Trophoblast cell (in vitro differentiated cells and primary cell): ENCODE data around the gene DNMT3A.

Source experiments
- DNase-seq, 2 donors: peaks; one replicate each; pipeline ENCODE4 v3.0.0-alpha.2; 2016
- H2AFZ ChIP-seq: 2 replicates; pipeline ENCODE4 v1.6.1; 2013; ENCODE audit warnings: low read length, moderate library complexity, mild to moderate bottlenecking; ENCODE audit not compliant: insufficient read depth, poor library complexity
- H2AK5ac ChIP-seq: 2 replicates; pipeline ENCODE4 v1.6.1; 2013; ENCODE audit warnings: mild to moderate bottlenecking, low read length
- H2BK120ac ChIP-seq: 2 replicates; pipeline ENCODE4 v1.6.1; 2013; ENCODE audit warnings: low read length, mild to moderate bottlenecking, moderate library complexity; ENCODE audit not compliant: insufficient read depth, poor library complexity
- H2BK12ac ChIP-seq: 2 replicates; pipeline ENCODE4 v1.6.1; 2013; ENCODE audit warnings: mild to moderate bottlenecking, low read length, moderate library complexity
- H2BK5ac ChIP-seq: 2 replicates; pipeline ENCODE4 v1.6.1; 2013; ENCODE audit warnings: low read length, low read depth, moderate library complexity, mild to moderate bottlenecking; ENCODE audit not compliant: poor library complexity
- H3K14ac ChIP-seq: 2 replicates; pipeline ENCODE4 v1.6.1; 2013; ENCODE audit warnings: mild to moderate bottlenecking, low read length
- H3K18ac ChIP-seq: 2 replicates; pipeline ENCODE4 v1.6.1; 2013; ENCODE audit warnings: mild to moderate bottlenecking, low read length
- H3K23ac ChIP-seq: 2 replicates; pipeline ENCODE4 v1.6.1; 2013; ENCODE audit warnings: low read length
- H3K27ac ChIP-seq: 2 replicates; pipeline ENCODE4 v1.5.1; 2013; ENCODE audit warnings: low read depth, mild to moderate bottlenecking, inconsistent platforms, low read length, moderate library complexity
- H3K27me3 ChIP-seq: 2 replicates; pipeline ENCODE4 v1.6.1; 2013; ENCODE audit warnings: inconsistent platforms, mild to moderate bottlenecking, low read length, moderate library complexity; ENCODE audit not compliant: insufficient read depth
- H3K36me3 ChIP-seq, 2 experiments: 1 replicate in 1 of 2; 2 replicates in 1 of 2; pipeline ENCODE4 v1.6.1; 2013; ENCODE audit warnings: low read length in 2 of 2, mild to moderate bottlenecking in 2 of 2, moderate library complexity in 1 of 2; ENCODE audit not compliant: insufficient read depth in 2 of 2, control insufficient read depth in 1 of 2
- H3K4ac ChIP-seq: 2 replicates; pipeline ENCODE4 v1.6.1; 2013; ENCODE audit warnings: low read depth, mild to moderate bottlenecking, low read length, moderate library complexity
- H3K4me1 ChIP-seq, 2 experiments: 1 replicate in 1 of 2; 2 replicates in 1 of 2; pipeline ENCODE4 v1.6.1; 2013; ENCODE audit warnings: low read length in 2 of 2, mild to moderate bottlenecking in 2 of 2, moderate library complexity in 1 of 2; ENCODE audit not compliant: insufficient read depth in 2 of 2, control insufficient read depth in 1 of 2
- H3K4me2 ChIP-seq: 2 replicates; pipeline ENCODE4 v1.6.1; 2013; ENCODE audit warnings: inconsistent platforms, mild to moderate bottlenecking, low read length, moderate library complexity
- H3K4me3 ChIP-seq: 2 replicates; pipeline ENCODE4 v1.5.1; 2013; ENCODE audit warnings: mild to moderate bottlenecking, low read depth, low read length, inconsistent platforms
- H3K79me1 ChIP-seq: one replicate; pipeline ENCODE4 v1.6.1; 2013; ENCODE audit warnings: low read length
- H3K79me2 ChIP-seq: 2 replicates; pipeline ENCODE4 v1.6.1; 2013; ENCODE audit warnings: low read length, mild to moderate bottlenecking; ENCODE audit not compliant: control insufficient read depth, insufficient read depth, poor library complexity
- H3K9ac ChIP-seq: 2 replicates; pipeline ENCODE4 v1.6.1; 2013; ENCODE audit warnings: mild to moderate bottlenecking, low read length
- H3K9me3 ChIP-seq: 2 replicates; pipeline ENCODE4 v1.6.1; 2013; ENCODE audit warnings: low read depth, mild to moderate bottlenecking, control low read depth, inconsistent platforms, low read length; ENCODE audit not compliant: insufficient read depth
- H4K12ac ChIP-seq: 2 replicates; pipeline ENCODE4 v1.6.1; 2013; ENCODE audit warnings: low read depth, mild to moderate bottlenecking, low read length, moderate library complexity
- H4K8ac ChIP-seq: 2 replicates; pipeline ENCODE4 v1.6.1; 2013; ENCODE audit warnings: low read depth, mild to moderate bottlenecking, low read length, moderate library complexity
- H4K91ac ChIP-seq: one replicate; pipeline ENCODE4 v1.6.1; 2013; ENCODE audit warnings: low read depth, mild to moderate bottlenecking, low read length, moderate library complexity
- WGBS: extraction: QIAGEN DNeasy Blood & Tissue Kit; methylation state at CpG from one replicate; pipeline ENCODE4 v1.1.7; 2013; ENCODE audit warnings: missing lambda C conversion rate; ENCODE audit not compliant: insufficient read length, insufficient coverage; ENCODE audit errors: extremely low coverage; 5-methylcytosine and 5-hydroxymethylcytosine counted together

The DNMT3A gene

DNA sequence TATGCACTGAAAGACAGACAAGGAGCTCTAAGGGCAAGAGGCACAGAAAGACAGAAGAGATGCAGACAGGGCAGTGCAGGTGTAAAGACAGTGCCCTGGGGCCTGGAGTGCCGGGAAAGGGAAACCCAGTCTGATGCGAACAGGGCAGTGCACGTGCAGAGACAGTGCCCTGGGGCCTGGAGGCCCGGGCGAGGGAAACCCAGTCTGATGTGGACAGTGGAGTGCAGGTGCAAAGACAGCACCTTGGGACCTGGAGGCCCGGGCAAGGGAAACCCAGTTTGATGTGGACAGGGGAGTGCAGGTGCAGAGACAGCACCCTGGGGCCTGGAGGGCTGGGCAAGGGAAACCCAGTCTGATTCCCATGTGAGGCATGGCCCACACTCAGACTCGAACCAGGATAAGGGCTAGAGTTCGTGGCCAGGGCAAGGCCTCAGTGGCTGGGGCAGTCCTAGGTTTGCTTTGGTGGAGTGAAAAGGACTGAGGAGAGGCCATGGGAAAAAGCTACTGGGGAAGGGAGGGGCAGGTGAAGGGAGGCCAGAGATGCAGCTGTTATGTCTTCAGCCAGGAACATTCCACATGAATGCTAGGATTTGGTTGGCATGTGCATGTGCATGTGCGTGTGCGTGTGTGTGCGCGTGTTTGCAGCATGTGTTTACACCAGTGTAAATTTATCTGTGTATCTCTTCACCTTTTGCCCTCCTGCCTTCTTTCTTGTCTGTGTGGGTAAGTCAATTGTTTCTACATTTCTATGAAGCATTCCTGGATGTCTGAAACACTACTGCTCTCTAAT is 39.1 kb upstream of the DNMT3A start:
- H3K9ac ChIP-seq: no peak overlapping the region
- H2BK12ac ChIP-seq: no peak overlapping the region
- no peak overlapping the region for H3K4me2 ChIP-seq
- no peak overlapping the region for H4K91ac ChIP-seq
- H3K23ac ChIP-seq: no peak overlapping the region
- H3K27me3 ChIP-seq: no peaks in the 10 kb centered on the region
- no peak overlapping the region for H3K18ac ChIP-seq
- no peak overlapping the region for H3K4me3 ChIP-seq
- H3K4ac ChIP-seq: no peak overlapping the region
- peak; percentile 46 to 55 for DNase-seq
- H2BK5ac ChIP-seq: no peak overlapping the region
- H3K14ac ChIP-seq: no peak overlapping the region
- no peak overlapping the region for H2AK5ac ChIP-seq
- no CpG with 5 or more reads among the region's 12 CpGs for WGBS
- no peak overlapping the region for H2AFZ ChIP-seq
- peaks cover 2% of the 10 kb centered on the region for H3K9me3 ChIP-seq
- peaks cover 3% of the 10 kb centered on the region for H3K79me1 ChIP-seq
- H4K12ac ChIP-seq: no peak overlapping the region
- H3K27ac ChIP-seq: no peak overlapping the region
- no peaks in the 10 kb centered on the region for H3K79me2 ChIP-seq
- H4K8ac ChIP-seq: no peak overlapping the region
- no peak overlapping the region for H2BK120ac ChIP-seq
- peaks cover 10 to 14% of the 10 kb centered on the region in 2 experiments for H3K4me1 ChIP-seq
- H3K36me3 ChIP-seq: no peaks in the 10 kb centered on the region

DNA sequence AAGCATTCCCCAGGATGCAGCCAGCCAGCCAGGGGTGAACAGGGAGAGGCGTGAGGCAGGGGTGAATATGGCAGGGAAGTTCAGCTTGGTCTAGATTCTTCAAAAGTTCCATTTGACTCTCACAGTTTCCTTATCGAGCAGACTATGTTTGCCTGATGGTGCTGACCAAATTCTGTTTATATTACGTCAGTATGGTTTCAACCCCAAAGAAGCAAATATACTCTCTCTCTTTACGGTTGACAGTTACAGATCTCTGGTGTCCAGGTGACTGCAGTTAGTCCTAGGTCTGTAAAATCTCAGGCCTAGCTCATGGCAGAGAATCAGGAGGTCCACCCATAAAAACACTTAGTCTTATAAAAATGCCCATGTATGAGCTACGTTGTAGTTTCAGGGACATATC is 38.3 kb upstream of the DNMT3A start:
- Histone ChIP-seq H2BK12ac (no peak overlapping the region), H4K91ac (no peak overlapping the region), H3K18ac (no peak overlapping the region), H4K12ac (no peak overlapping the region), H3K9ac (no peak overlapping the region), H3K14ac (no peak overlapping the region), H3K79me2 (no peaks in the 10 kb centered on the region), H3K36me3 (no peaks in the 10 kb centered on the region), H3K23ac (no peak overlapping the region), H3K4me1 (peaks cover 10 to 16% of the 10 kb centered on the region in 2 experiments), H4K8ac (no peak overlapping the region), H3K27ac (no peak overlapping the region), H3K4me3 (no peak overlapping the region), H3K9me3 (peaks cover 2% of the 10 kb centered on the region), H3K27me3 (no peaks in the 10 kb centered on the region), H2BK5ac (no peak overlapping the region), H3K4me2 (no peak overlapping the region), H2AK5ac (no peak overlapping the region), H2BK120ac (no peak overlapping the region), H3K79me1 (peaks cover 3% of the 10 kb centered on the region), H3K4ac (no peak overlapping the region), H2AFZ (no peak overlapping the region)
- no peak for DNase-seq
- no CpG with 5 or more reads among the region's 5 CpGs for WGBS

DNA sequence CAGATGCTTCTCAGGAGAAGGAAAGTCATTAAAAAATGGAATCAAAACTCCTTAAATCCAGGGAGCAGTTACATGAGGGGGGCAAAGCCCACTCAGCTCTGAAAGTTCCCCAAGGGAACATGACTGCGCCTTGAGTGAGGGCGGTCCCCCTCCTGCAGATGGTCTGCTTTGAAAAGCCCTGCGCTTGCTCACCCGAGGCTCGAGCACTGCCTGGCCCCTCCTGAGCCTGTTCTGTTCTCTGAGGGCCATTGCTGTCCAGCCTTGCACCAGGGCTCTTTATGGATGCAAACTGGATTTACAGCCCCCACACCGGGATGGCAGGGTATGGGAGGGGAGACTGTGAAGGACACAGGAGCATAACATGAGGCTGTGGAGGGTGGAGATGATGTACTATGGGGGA is 37.8 kb upstream of the DNMT3A start:
- no peak overlapping the region for H2BK5ac ChIP-seq
- no peaks in the 10 kb centered on the region for H3K79me2 ChIP-seq
- no peak overlapping the region for H3K18ac ChIP-seq
- H3K23ac ChIP-seq: no peak overlapping the region
- H3K14ac ChIP-seq: no peak overlapping the region
- H4K8ac ChIP-seq: no peak overlapping the region
- no CpG with 5 or more reads among the region's 6 CpGs for WGBS
- H3K4me2 ChIP-seq: no peak overlapping the region
- H3K36me3 ChIP-seq: no peaks in the 10 kb centered on the region
- no peak overlapping the region for H3K4me3 ChIP-seq
- no peak overlapping the region for H2AFZ ChIP-seq
- H3K79me1 ChIP-seq: peaks cover 3% of the 10 kb centered on the region
- no peak overlapping the region for H4K12ac ChIP-seq
- no peak overlapping the region for H4K91ac ChIP-seq
- no peak overlapping the region for H3K9ac ChIP-seq
- DNase-seq: no peak
- peaks cover 2% of the 10 kb centered on the region for H3K9me3 ChIP-seq
- no peak overlapping the region for H3K27ac ChIP-seq
- no peak overlapping the region for H2BK12ac ChIP-seq
- no peak overlapping the region for H2BK120ac ChIP-seq
- H3K27me3 ChIP-seq: no peaks in the 10 kb centered on the region
- H3K4ac ChIP-seq: no peak overlapping the region
- H2AK5ac ChIP-seq: no peak overlapping the region
- peaks cover 10 to 16% of the 10 kb centered on the region in 2 experiments for H3K4me1 ChIP-seq

DNA sequence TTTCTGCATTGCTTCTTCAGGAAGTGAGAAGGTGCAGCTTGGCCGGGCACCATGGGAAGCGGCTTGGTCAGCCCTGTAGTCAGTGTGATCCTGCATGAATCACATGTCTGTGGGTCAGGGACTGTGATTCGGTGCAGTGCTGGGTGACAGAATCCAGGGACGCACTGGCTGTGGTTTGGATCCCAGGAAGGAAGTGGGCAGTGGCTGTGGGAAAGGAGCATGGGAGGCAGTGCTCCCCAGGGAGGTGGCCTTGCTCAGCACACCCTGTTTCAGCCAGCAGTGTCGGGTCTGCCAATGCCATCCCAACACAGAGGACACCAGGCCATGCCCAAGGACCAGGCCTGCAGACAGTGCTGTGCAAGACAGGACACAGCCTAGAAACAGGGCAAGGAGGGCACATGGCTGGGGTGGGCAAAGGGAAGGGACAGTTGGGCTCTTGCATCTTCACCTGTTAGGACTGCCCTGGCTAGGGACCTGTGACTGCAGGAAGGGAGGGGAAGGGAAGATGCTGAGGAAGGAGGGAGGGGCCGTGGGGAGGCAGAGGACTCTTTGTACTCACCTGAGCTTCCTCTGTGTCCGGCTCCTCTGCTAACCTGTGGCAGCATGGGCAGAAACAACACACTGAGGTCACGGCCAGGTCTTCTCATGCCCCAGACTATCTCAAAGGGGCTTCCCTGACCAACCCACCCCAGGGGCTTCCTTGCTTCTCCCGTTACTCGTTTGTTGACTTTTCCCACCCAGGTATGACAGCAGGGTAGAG is 37.2 kb upstream of the DNMT3A start:
- no peak overlapping the region for H2AK5ac ChIP-seq
- no CpG with 5 or more reads among the region's 10 CpGs for WGBS
- no peak overlapping the region for H3K4me3 ChIP-seq
- H2BK12ac ChIP-seq: no peak overlapping the region
- H3K79me1 ChIP-seq: peaks cover 3% of the 10 kb centered on the region
- no peaks in the 10 kb centered on the region for H3K79me2 ChIP-seq
- H3K4ac ChIP-seq: no peak overlapping the region
- no peak overlapping the region for H3K9ac ChIP-seq
- H2BK5ac ChIP-seq: no peak overlapping the region
- H3K27ac ChIP-seq: no peak overlapping the region
- no peak overlapping the region for H4K12ac ChIP-seq
- no peak overlapping the region for H3K18ac ChIP-seq
- H4K91ac ChIP-seq: no peak overlapping the region
- H3K23ac ChIP-seq: no peak overlapping the region
- H3K36me3 ChIP-seq: no peaks in the 10 kb centered on the region
- no peak overlapping the region for H3K4me2 ChIP-seq
- no peak overlapping the region for H4K8ac ChIP-seq
- H2BK120ac ChIP-seq: no peak overlapping the region
- no peak overlapping the region for H3K14ac ChIP-seq
- H3K9me3 ChIP-seq: peaks cover 2% of the 10 kb centered on the region
- H3K27me3 ChIP-seq: no peaks in the 10 kb centered on the region
- DNase-seq: peak in 1 of 2 donors; percentile 2
- H2AFZ ChIP-seq: no peak overlapping the region
- H3K4me1 ChIP-seq: peaks cover 10 to 16% of the 10 kb centered on the region in 2 experiments
